Left ventricle myocardium superior (tissue), 1 donor: ENCODE data around the gene RBM48. TPM values are rescaled to one million over a fixed set of nuclear protein-coding genes. Genes with fewer than 3 reads are reported as not detected.
"Not testable (repeated sequence)": the region's sequence is repeated elsewhere in the genome, so short reads cannot be mapped to it uniquely, and the experiment has no call there.

Experiments used
- ATAC-seq: fragments of 200-7000 bp; cut with Tn5 transposase; one replicate; pipeline ENCODE4 v1.9.1; 2020; ENCODE audit warnings: mild to moderate bottlenecking, moderate library complexity
- DNase-seq: peaks from one replicate; pipeline ENCODE4 v3.0.0-alpha.2; 2020
- intact Hi-C: fragments of 100-400 bp; cut with micrococcal nuclease; formaldehyde crosslinking; loops from one replicate; pipeline ENCODE4 v1.11.0; 2022
- long read RNA-seq: library from polyadenylated mRNA; unstranded; transcript quantifications from one replicate; pipeline ENCODE4 v2.0.0, GENCODE V29; 2021
- total RNA-seq: library from RNA; stranded (reverse); fragmentation: NEBNext Ultra II Directional; extraction: Animal tissue kit (Norgen Biotek cat#: 25700); gene quantifications from one replicate; pipeline ENCODE4 v1.2.1, GENCODE V29; 2021
- donor health status: DM: no; HTN: yes; CAD: no; lungs with severe emphysema.

RBM48 gene
- 14.4 TPM for total RNA-seq
- long read RNA-seq, transcript RBM48-201 (5 exons, 1,742 nt): major isoform, 24 of 27 reads
- long read RNA-seq, partial matches to known transcripts: 2 of 27 reads
- long read RNA-seq, other reads (novel, unspliced or antisense): 1 of 27 reads

DNA sequence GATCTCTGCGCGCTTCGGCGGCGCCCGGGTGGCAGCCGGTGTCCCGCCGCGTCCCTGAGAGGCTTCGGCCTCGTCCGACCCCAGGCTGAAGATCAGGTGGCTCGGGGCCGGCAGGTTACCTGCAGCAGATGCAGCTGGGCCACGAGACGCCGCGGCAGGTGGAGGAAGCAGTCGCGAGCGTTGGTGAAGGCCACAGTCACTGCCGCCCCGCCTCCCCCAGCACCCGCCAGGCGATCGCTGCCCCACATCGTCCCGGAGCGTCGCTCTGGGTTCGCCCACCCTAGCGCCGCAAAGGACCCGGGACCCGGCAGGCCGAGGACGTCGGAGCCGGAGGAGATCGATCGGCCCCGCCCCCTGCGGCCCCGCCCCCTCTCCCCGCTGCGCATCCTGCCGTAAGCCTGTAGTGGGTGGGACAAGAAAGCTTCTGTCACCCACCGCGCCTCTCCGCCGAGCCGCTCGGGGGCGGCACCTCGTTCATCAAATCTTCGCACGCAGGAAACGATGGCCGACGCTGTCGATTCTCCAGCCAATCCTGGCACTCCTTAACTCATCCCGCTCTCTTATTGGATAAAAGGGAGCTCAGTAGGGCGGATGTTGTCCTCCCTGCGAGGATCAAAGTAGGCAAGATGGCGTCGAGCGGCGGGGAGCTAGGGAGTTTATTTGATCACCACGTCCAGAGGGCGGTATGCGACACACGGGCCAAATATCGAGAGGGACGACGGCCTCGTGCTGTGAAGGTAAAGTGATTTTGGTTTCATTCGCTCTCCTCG, at the start of gene RBM48, which contains the start of gene PEX1:
Gene RBM48 (plus strand): TSS at position 608 of the 770 bp plus-strand sequence. CDS start 19 bp downstream, at position 627.
Gene PEX1 (minus strand): TSS at position 333 of the 770 bp plus-strand sequence. CDS start 85 bp downstream, at position 248.
- peak; percentile 96 for DNase-seq
- ATAC-seq: peak; percentile 99
- intact Hi-C loops: no loop called here

DNA sequence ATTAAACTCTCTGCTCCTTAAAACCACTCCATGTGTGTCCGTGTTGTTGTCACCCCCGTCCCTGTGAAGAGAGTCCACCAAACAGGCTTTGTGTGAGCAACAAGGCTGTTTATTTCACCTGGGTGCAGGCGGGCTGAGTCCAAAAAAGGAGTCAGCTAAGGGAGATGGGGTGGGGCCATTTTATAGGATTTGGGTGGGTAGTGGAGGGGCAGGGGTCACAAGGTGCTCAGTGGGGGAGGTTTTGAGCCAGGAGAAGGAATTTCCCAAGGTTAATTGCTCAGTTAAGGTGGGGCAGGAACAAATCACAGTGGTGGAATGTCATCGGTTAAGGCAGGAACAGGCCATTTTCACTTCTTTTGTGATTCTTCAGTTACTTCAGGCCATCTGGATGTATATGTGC, 49.4 kb upstream of the RBM48 start:
- ATAC-seq, intact Hi-C loops, DNase-seq: not testable (repeated sequence)

DNA sequence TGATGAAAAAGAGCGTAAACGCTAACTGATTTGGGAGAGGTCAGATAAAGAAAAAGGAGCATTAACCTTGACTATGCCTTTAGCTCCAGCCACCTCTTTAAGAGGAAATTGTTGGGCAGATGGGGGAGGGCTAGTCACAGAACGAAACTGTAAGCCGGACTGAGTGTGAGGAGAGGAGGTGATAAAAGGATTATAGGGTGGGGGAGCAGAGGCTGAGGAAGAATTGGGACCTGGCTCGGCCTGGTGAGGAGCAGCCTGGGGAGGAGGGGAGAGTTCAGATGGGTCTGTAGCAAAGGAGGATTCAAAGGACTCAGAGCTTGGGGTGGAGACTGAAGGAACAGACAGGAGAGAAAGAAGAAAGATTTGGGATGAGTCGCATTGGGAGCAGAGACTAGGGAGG, 45.0 kb upstream of the RBM48 start:
- ATAC-seq, DNase-seq, intact Hi-C loops: not testable (repeated sequence)

DNA sequence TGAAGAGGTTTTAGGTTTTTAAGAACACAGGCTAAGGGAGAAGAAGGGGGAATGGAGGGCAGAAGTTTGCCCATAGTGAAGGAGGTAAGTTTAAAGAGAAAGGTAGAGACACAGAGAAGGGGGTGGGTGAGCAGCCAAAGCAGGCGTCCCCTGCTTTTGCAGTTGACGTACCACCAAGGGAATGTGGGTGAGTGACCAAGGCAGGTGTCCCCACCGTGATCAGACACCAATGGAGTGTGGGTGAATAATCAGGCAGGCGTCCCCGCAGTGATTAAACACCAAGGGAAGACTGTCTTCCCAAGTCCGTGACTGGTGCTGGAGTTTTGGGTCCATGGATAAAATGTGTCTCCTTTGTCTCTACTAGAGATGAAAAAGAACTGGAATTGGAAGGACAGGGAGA, 44.4 kb upstream of the RBM48 start:
- DNase-seq, ATAC-seq, intact Hi-C loops: not testable (repeated sequence)

GRCh38 chr7:92485267-92485892, 43.2 kb upstream of the RBM48 start:
- intact Hi-C loops: no loop called here
- no peak for DNase-seq
- ATAC-seq: no peak

DNA sequence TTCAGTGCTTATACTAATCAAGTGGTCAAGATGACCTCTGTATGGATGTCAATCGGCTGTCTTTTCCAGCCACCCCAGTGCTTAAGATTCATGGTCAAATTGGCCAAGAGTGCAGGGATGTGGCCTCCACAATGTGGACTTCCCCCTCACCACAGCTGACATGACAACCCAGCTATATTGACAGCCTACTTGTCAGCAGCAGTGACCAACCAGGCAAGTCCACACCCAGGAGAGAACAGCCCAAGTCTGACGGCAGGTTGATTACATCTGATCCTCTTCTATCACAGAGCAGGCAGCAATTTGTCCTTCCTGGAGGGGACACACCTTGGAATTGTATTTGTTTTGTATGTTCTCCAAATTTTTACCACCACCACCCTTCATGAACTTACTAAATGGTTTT, 42.6 kb upstream of the RBM48 start:
- intact Hi-C loops: no loop called here
- ATAC-seq (peak; percentile 36), DNase-seq (no peak)

GRCh38 chr7:92487804-92488203, 40.8 kb upstream of the RBM48 start:
- DNase-seq (no peak), ATAC-seq (no peak)
- intact Hi-C loops: no loop called here

- peak; percentile 79 for ATAC-seq
- intact Hi-C loops: no loop called here
Measured at GRCh38 chr7:92489634-92490033, 39.0 kb upstream of the RBM48 start.

GRCh38 chr7:92496876-92497275, 31.7 kb upstream of the RBM48 start:
- ATAC-seq (no peak), DNase-seq (no peak)
- intact Hi-C loops: no loop called here

More at GRCh38 chr7:92489634-92490033, 39.0 kb upstream of the RBM48 start:
- no peak for DNase-seq

DNA sequence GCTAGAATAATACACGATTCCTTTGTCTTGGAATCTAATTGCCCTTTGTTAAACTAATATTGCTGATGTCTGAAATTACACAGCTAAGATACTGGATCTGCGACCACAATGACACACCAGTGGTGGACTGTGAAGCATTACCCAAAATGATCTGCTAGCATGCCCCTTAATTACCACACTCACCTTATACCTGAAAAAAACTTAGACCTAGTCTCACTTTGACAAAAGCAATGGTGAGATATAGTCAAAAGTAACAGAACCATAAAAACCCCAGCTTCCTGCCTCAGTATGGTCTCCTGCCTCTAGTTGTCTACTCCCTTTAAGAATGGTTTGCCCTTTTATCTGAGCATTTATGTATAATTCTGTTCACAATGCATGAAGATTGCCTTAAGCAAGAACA, 30.0 kb upstream of the RBM48 start:
- no peak for DNase-seq
- intact Hi-C loops: no loop called here
- ATAC-seq: no peak

- ATAC-seq (no peak), DNase-seq (no peak)
- intact Hi-C loops: no loop called here
Measured at GRCh38 chr7:92503767-92504166, 24.8 kb upstream of the RBM48 start.

- DNase-seq: no peak
- intact Hi-C loops: no loop called here
- peak; percentile 68 for ATAC-seq
Measured at GRCh38 chr7:92504563-92504962, 24.0 kb upstream of the RBM48 start.

GRCh38 chr7:92506363-92506762, 22.2 kb upstream of the RBM48 start:
- intact Hi-C loops: no loop called here
- DNase-seq (no peak), ATAC-seq (no peak)

GRCh38 chr7:92508946-92509345, 19.6 kb upstream of the RBM48 start:
- no peak for DNase-seq
- intact Hi-C loops: no loop called here

GRCh38 chr7:92513167-92513902, 15.3 kb upstream of the RBM48 start:
- intact Hi-C loops: no loop called here
- ATAC-seq: no peak
- DNase-seq: no peak

More at GRCh38 chr7:92508946-92509345, 19.6 kb upstream of the RBM48 start:
- no peak for ATAC-seq

DNA sequence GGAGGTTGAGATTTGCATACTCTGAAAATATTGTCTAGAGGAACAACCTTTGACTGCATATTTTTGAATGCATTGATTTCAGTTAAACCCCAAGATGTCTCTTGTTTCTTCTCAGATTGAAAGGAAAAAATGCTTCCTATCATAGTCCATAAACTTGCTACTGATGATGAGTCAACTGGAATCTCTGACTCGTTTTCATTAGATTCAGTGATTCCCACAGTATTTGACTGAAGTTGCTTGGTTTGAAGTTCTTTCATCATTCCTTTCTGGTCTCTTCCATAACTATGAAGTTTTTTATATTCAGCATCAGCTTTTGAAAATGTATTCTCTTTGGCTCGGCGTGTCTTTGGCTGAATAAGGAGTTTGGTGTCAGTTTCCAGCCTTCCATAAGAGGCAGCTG, 11.0 kb upstream of the RBM48 start:
- intact Hi-C loops: no loop called here
- ATAC-seq (no peak), DNase-seq (no peak)

GRCh38 chr7:92520024-92520423, 8.6 kb upstream of the RBM48 start:
- intact Hi-C loops: no loop called here
- DNase-seq (no peak), ATAC-seq (no peak)

DNA sequence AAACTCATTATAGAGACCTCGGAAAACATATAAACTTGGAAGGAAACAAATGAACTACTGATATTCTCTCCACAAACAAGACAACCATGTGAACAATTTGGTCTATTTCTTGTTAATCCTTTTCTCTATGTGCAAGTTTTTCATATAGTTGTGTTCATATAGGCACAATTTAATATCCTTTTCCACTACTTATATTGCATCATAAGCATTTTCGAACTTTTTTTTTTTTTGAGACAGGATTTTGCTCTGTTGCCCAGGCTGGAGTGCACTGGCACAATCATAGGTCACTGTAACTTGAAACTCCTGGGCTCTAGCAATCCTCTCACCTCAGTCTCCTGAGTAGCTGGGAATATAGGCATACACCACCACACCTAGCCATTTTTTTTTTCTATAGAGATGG, 5.5 kb upstream of the RBM48 start:
- intact Hi-C loops: no loop called here
- no peak for ATAC-seq
- no peak for DNase-seq

DNA sequence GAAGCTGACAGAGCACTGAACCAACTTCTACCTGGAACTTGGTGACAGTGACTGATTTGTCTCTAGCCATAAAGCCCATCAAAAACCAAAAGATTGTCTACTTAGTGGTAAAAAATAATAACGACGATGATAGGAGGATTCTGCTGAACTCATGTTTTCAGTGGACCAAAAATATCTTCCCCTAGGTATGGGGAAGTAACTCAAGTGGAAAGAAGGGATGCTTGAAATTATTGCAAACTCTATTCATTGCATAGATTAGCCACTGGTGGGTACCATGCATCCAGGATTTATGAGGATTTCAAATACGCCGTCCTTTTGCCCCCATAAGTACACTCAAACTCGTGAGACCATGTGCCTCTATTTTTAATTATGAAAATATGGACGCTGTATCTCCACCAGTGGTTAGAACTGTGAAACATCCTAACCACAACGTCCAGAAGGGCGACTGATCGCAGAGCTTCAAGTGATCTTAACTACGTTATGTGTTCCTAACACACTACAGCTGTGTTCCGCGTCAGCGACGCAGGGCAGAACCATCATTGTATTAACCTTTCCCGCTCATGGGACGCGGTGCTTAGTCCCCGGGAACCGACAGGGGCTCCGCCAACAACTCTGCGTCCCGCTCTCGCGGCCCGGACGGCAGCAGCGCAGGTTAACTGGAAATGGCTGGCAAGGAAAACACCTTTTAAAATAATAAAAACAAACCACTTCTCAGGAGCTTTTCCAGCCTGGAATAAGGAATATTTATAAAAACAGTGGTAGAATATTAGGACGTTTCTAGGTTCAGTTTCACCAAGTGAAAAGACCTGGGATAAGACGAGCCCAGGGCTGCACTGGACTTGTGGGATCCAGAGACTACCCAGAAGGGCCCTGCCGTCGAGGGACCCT, 1.1 kb upstream of the RBM48 start:
- DNase-seq (peak; percentile 55), ATAC-seq (peak; percentile 61)
- intact Hi-C loops: no loop called here
